Keratinocyte (primary cell): ENCODE measurements around the gene ZNF780A. TPM values are rescaled to one million over a fixed set of nuclear protein-coding genes. Genes with fewer than 3 reads are reported as not detected.

Experiments used
- DNase-seq: peaks from one replicate; pipeline ENCODE4 v3.0.0-alpha.2; 2011; ENCODE audit warnings: low read depth, missing footprints, low spot score
- FAIRE-seq: peaks from 2 replicates; lab custom pipeline; 2011; peaks lifted over from hg19 to GRCh38; lab: Jason Lieb, UNC
- H2AFZ ChIP-seq: 2 replicates; pipeline ENCODE4 v1.6.0; 2012; ENCODE audit warnings: low read length, control low read depth, inconsistent platforms; ENCODE audit not compliant: control insufficient read depth
- H3K27ac ChIP-seq: 2 replicates; pipeline ENCODE4 v1.5.1; 2011; ENCODE audit warnings: low read length; ENCODE audit not compliant: control insufficient read depth, insufficient read depth
- H3K27me3 ChIP-seq: 3 replicates; pipeline ENCODE4 v1.6.0; 2011; ENCODE audit warnings: low read length; ENCODE audit not compliant: control insufficient read depth, insufficient read depth; ENCODE audit errors: extremely low read depth
- H3K36me3 ChIP-seq, 2 experiments: 2 replicates in 1 of 2; 3 replicates in 1 of 2; pipeline ENCODE4 v1.5.1; 2011; ENCODE audit warnings: low read length in 2 of 2, mild to moderate bottlenecking in 1 of 2; ENCODE audit not compliant: control insufficient read depth in 2 of 2, insufficient read depth in 2 of 2; ENCODE audit errors: extremely low read depth in 1 of 2
- H3K4me1 ChIP-seq: 3 replicates; pipeline ENCODE4 v1.5.1; 2011; ENCODE audit warnings: low read length; ENCODE audit not compliant: control insufficient read depth, insufficient read depth; ENCODE audit errors: extremely low read depth
- H3K4me2 ChIP-seq: 3 replicates; pipeline ENCODE4 v1.6.0; 2011; ENCODE audit warnings: low read depth, low read length; ENCODE audit not compliant: control insufficient read depth, insufficient read depth; ENCODE audit errors: extremely low read depth
- H3K4me3 ChIP-seq, 3 experiments: fragments of 200-600 bp in 1 of 3; sonication (generic) in 1 of 3; 2 replicates in 2 of 3; 3 replicates in 1 of 3; pipeline ENCODE4 v1.5.1; 2011 to 2016; ENCODE audit warnings: low read length in 3 of 3, mild to moderate bottlenecking in 3 of 3, control low read depth in 2 of 3, inconsistent platforms in 1 of 3, low read depth in 1 of 3, mixed read lengths in 1 of 3, mixed run types in 1 of 3, moderate library complexity in 1 of 3; ENCODE audit not compliant: control insufficient read depth in 2 of 3, insufficient read depth in 2 of 3; ENCODE audit errors: extremely low read depth in 1 of 3
- H3K79me2 ChIP-seq: 2 replicates; pipeline ENCODE4 v1.6.0; 2012; ENCODE audit warnings: low read length; ENCODE audit not compliant: control insufficient read depth, insufficient read depth
- H3K9ac ChIP-seq: 3 replicates; pipeline ENCODE4 v1.6.0; 2011; ENCODE audit warnings: low read length; ENCODE audit not compliant: control insufficient read depth, insufficient read depth; ENCODE audit errors: extremely low read depth
- H3K9me1 ChIP-seq: 3 replicates; pipeline ENCODE4 v1.6.0; 2011; ENCODE audit warnings: low read length; ENCODE audit not compliant: control insufficient read depth, insufficient read depth; ENCODE audit errors: extremely low read depth
- H3K9me3 ChIP-seq: 2 replicates; pipeline ENCODE4 v1.5.1; 2012; ENCODE audit warnings: low read depth, low read length; ENCODE audit not compliant: control insufficient read depth
- H4K20me1 ChIP-seq: 3 replicates; pipeline ENCODE4 v1.6.0; 2011; ENCODE audit warnings: low read length; ENCODE audit not compliant: control insufficient read depth, insufficient read depth; ENCODE audit errors: extremely low read depth
- CTCF ChIP-seq, 3 experiments: IDR thresholded peaks in 1 of 3; conservative IDR thresholded peaks in 1 of 3; optimal IDR thresholded peaks in 1 of 3; 2 replicates in 2 of 3; 3 replicates in 1 of 3; pipeline versions ENCODE3 to v1.5.1; 2011; ENCODE audit warnings: low read length in 3 of 3, mild to moderate bottlenecking in 3 of 3, moderate library complexity in 2 of 3, control low read depth in 1 of 3, inconsistent platforms in 1 of 3; ENCODE audit not compliant: insufficient read depth in 2 of 3; ENCODE audit errors: extremely low read depth in 1 of 3
- EZH2 ChIP-seq: IDR thresholded peaks from one replicate; pipeline ENCODE4 v1.6.1; 2012; ENCODE audit warnings: inconsistent platforms, mild to moderate bottlenecking, low read length, moderate library complexity
- dilution Hi-C: fragments of 300-500 bp; cut with MboI; formaldehyde crosslinking; loops from one replicate; pipeline ENCODE4 v1.7.0; 2020; ENCODE audit warnings: low sequenced_read_pairs; ENCODE audit not compliant: extremely low pct_ligation_motif_present
- polyA plus RNA-seq, 5 experiments: library from polyadenylated mRNA; depleted of rRNA in 3 of 5; stranded (reverse) in 3 of 5; stranded (forward) in 1 of 5; unstranded in 1 of 5; fragments of >200 nt; gene quantifications; 1 replicate in 1 of 5; 2 replicates in 3 of 5; 3 replicates in 1 of 5; pipeline versions ENCODE4 v1.2.1 to v1.2.3, GENCODE V29; 2011 to 2012; ENCODE audit warnings: missing spikeins in 2 of 5, low read depth in 1 of 5, low replicate concordance in 1 of 5

The ZNF780A gene
- polyA plus RNA-seq, 1 donor (not counting 4 experiments of a cell fraction or from before 2014, with no cell fraction given), result 19.0 TPM

GRCh38 chr19:40136818-40137217 lies 46.1 kb upstream of the ZNF780A start:
- H3K79me2 ChIP-seq, result no peaks in the 10 kb centered on the region
- no peak for FAIRE-seq
- no peak overlapping the region for H3K4me2 ChIP-seq
- no peak overlapping the region for H3K4me3 ChIP-seq
- peak in 1 of 3 experiments; percentile 11 for TF ChIP-seq CTCF (optimal IDR thresholded peaks at IDR 0.05 in 1 of 3, IDR thresholded peaks at IDR 0.05 in 1 of 3, conservative IDR thresholded peaks at IDR 0.05 in 1 of 3; ENCODE audit: extremely low read depth in 1 of 3, insufficient read depth in 2 of 3, low read length in 3 of 3)
- TF ChIP-seq EZH2, result no peak
- no peaks in the 10 kb centered on the region for H3K36me3 ChIP-seq
- dilution Hi-C loops, result no loop called here
- no peaks in the 10 kb centered on the region for H3K9me3 ChIP-seq
- H3K27ac ChIP-seq, result no peak overlapping the region
- no peaks in the 10 kb centered on the region for H4K20me1 ChIP-seq
- no peaks in the 10 kb centered on the region for H3K9me1 ChIP-seq
- no peak for DNase-seq
- no peak overlapping the region for H3K9ac ChIP-seq
- H3K4me1 ChIP-seq, result no peaks in the 10 kb centered on the region
- H2AFZ ChIP-seq, result no peak overlapping the region
- H3K27me3 ChIP-seq, result peaks cover 4% of the 10 kb centered on the region

GRCh38 chr19:40134866-40135265 lies 44.1 kb upstream of the ZNF780A start:
- DNase-seq (no peak), FAIRE-seq (no peak)
- Histone ChIP-seq H3K4me2 (no peak overlapping the region), H3K27ac (no peak overlapping the region), H3K4me1 (no peaks in the 10 kb centered on the region), H3K9ac (no peak overlapping the region), H3K79me2 (no peaks in the 10 kb centered on the region), H4K20me1 (no peaks in the 10 kb centered on the region), H3K36me3 (no peaks in the 10 kb centered on the region), H3K4me3 (no peak overlapping the region), H3K9me3 (no peaks in the 10 kb centered on the region), H3K27me3 (peaks cover 4% of the 10 kb centered on the region), H3K9me1 (no peaks in the 10 kb centered on the region), H2AFZ (no peak overlapping the region)
- dilution Hi-C loops, result no loop called here
- TF ChIP-seq EZH2 (no peak), CTCF (optimal IDR thresholded peaks at IDR 0.05 in 1 of 3, IDR thresholded peaks at IDR 0.05 in 1 of 3, conservative IDR thresholded peaks at IDR 0.05 in 1 of 3; ENCODE audit: extremely low read depth in 1 of 3, insufficient read depth in 2 of 3, low read length in 3 of 3) (no peak)
